Skeletal muscle cell (primary cell): ENCODE results near the gene FBF1.
"Not testable (repeated sequence)": the region's sequence is repeated elsewhere in the genome, so short reads cannot be mapped to it uniquely, and the experiment has no call there.

Experiments used
- DNase-seq: peaks from one replicate; pipeline ENCODE4 v3.0.0-alpha.2; 2010; ENCODE audit warnings: low read depth
- H3K4me3 ChIP-seq: 2 replicates; pipeline ENCODE4 v1.5.1; 2011; ENCODE audit warnings: low read depth, mild to moderate bottlenecking, control low read depth, low read length, moderate library complexity

FBF1 gene

DNA sequence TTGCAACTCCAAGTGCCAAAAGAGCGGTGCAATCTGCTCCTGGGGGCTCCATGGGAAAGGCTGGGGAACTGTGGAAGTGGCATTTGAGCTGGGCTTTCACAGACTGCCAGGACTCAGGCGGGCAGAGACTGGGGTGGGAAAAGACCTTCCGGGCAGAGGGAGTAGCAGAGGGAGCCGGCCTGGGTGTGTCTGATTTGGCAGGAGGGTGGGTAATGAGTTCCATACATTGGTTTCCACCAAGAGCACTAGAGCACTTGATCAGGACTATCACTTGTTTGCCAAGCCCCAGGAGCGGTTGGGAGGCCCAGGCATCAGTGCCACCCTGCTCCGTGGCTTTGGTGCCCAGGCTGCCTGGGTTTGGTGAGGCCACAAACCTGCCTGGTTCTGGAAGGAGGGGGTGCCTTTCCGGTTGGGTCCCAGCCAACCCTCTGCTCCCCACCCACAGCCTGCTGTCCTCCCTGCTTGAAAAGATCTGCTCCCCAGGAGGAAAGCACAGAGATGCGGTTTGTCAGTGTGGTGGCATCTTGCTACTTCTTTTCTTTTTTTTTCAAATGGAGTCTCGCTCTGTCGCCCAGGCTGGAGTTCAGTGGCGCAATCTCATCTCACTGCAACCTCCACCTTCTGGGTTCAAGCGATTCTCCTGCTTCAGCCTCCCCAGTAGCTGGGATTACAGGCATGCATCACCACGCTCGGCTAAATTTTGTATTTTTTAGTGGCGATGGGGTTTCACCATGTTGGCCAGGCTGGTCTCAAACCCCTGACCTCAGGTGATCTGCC is 59.0 kb downstream of the FBF1 start:
- H3K4me3 ChIP-seq, result no peak overlapping the region
- no peak for DNase-seq

DNA sequence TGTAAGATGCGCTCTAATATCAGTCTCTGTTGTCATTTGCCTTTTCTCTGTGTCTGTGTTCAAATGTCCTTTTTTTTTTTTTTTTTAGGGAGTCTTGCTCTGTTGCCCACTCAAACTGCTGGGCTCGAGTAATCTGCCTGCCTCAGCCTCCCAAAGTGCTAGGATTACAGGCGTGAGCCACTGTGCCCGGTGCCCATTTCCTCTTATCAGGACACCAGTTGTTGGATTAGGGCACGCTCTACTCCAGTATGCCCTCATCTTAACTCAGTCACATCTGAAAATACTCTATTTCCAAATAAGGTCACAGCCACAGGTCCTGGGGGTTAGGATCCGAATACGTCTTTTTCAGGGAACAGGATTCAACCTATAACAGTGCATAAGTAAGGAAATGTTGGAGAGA is 60.6 kb downstream of the FBF1 start:
- no peak for DNase-seq
- H3K4me3 ChIP-seq, result no peak overlapping the region

DNA sequence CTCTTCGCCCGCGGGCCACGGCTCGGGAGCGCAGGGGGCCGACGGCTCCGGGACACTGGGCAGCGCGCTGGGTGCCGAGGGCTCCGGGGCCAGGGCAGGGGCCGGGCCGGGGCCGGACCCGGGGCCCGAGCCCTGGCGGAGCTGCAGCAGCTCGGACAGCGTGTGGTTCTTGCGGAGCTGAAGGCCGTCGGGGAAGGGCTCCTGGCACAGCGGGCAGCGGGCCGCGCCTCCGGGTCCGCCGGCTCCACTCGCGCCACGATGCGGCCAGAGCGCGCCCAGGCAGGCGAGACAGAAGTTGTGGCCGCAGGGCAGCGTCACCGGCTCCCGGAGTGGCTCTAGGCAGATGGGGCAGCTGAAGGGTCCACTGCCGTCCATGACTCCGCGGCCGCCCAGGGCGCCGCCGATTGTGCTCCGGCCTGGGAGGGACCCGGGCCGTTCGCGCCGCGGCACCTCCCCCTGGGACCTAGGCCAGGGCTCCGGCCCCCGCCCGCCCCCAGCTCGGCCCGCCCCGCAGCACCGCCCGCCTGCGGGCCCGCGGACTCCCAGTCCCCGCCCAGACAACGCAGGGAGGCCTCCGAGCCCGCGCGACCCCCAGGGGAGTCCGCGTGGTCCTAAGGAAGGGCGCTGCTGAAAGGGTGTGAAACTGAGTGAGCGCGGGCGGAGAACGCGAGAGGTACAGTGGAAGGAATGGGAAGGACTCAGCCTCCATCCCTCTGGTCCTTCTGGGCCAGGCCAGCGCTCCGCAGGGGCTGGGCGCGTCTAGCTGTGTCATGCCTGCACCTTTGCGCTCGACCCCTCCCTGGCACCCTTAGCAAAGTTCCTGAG is 62.5 kb downstream of the FBF1 start, which contains the start of gene TRIM47:
Gene TRIM47 (minus strand): TSS at position 408 of the 825 bp plus-strand sequence. CDS start 33 bp downstream, at position 375.
- DNase-seq, result no peak

DNA sequence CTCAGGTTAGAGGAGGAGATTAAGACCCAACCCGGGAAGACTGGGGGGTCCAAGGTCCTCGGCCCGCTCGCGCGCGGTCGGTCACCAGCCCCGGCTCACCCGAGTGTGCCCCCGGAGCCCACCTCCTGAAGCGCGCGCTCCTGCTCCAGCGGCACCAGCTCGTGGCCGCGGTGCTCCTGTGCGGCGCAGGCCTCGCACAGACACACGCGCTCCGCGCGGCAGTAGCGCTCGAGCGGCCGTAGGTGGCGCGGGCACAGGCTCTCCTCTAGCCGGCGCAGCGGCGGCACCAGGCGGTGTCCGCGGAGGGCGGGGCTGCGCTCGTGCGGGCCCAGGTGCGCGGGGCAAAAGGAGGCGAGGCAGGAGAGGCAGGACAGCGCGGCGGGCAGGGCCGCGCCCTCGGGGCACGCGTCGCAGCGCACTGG is 63.1 kb downstream of the FBF1 start:
- DNase-seq, result no peak

More for the DNA sequence above, 62.5 kb downstream of the FBF1 start, which contains the start of gene TRIM47:
- peak within 1 kb of the TSS; percentile 54 for H3K4me3 ChIP-seq

DNA sequence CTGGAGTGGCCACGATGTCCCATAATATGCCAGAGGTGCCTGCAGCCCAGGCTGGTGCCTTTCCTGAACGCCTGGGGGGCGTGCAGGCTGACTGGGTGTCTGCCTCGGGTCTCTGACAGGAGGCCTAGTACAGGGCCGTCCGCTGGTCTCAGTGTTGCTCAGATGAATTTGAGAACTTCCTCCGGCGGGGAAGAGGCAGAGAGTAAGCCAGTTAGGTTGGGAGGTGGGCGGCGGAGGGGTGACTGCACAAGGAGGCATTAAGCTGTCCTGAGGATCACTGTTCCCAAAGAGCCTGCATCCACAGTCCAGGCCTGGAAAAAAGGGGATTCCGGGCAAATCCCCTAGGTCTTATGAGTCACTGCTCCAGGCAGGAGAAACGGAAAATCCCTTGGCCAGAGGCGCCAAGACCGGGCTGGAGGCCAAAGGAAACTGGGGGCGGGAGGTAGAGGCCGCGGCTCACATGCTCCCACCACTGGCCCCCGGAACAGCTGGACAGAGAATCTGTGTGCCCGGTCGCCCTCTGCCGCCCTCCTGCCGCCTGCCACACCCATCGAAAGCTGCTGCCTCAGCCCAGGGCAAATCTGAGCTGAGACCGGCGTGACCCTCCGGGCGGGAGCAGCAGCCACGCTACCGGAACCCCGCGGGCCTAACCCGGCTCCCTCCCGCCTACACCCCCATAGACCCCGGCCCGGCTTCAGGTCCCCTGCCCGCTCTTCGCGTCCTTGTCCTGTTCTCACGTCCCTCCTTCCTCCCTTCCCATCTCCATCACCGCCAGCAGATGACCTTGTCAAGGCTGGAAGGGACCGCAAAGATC is 63.7 kb downstream of the FBF1 start:
- H3K4me3 ChIP-seq, result peak overlapping the region; percentile 54
- peak; percentile 83 for DNase-seq

More for the DNA sequence above, 63.1 kb downstream of the FBF1 start:
- peak overlapping the region; percentile 54 for H3K4me3 ChIP-seq

DNA sequence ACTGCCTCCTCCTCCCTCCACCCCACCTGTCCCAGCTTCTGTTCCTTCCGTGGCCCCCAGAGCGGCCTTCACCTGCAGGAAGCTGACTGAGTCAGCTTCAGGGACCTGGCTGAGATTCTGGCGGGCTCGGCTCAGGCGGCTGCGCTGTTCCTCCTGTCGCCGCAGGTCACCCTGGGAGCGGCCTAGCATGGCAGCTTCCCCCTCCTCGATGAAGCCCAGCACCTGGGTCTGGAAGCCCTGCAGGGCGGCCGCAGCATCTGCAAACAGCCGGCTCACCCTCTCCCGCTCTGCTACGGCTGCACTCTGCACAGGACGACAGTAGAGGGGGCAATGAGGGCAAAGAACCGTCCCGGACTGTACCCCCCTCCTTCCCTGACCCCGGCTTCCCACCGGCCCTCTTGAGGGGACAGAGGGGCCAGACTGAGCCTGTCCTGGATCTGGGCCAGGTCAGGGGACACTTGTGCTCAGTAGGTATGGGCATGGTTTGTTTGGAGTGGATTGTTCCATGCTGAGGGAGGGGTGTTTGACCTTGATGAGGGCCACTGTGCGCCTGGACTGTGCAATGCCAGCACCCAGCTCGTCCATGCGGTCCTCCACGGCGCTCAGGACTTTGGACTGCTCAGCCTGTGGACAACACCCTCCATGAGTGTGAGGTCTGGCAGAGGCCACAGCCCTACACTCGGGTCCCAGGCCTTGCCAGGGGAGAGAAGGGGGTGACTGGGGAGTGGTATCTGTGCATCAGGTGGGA is 64.5 kb downstream of the FBF1 start:
- no peak for DNase-seq
- peak overlapping the region; percentile 54 for H3K4me3 ChIP-seq

DNA sequence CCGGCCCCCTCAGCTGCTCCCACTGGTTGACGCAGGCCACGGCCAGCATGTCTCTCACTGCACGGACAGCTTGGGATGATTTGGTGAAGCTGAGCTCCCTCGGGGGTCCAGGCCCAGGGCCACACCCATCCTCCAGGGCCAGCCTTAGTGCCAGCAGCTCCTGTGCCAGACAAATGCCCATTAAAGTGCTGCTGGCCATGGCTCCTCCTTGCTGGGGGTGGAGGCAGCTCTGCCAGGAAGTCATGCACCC is 65.0 kb downstream of the FBF1 start:
- no peak for DNase-seq
- no peak overlapping the region for H3K4me3 ChIP-seq

DNA sequence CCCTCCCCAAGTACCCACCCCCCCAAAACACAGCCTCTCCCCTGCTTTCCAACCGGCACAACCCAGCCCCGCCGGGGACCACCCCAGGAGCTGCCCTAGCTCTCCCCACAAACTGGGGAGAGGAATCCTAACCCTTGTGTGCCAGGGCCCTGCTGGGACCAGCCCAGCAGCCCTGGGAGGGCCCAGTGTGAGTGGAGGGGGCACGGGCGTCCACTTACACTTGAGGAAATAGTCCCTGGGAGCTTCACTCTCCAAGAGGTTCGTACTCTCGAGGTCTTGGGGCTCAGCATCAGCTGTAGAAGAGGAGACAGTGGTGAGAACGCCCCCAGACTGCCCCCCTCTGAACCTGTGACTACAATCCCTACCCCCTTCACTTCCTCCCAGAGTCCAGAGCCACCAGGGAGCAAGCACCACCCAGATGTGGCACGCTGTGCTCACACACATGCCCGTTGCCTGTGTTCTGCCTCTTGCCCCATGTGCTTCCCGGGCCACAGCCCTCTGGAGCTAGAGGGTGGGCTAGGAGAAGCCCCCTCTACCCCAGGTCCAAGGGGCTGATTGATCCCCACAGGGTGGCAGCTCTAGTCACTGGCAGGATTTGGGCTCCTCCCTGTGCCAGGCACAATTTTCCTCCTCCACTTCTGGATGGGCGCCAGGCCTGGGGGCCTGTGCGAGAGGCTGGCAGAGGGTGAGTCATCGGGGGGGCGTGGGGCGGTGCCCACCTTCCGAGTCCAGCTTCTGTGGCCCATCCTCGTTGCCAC is 65.5 kb downstream of the FBF1 start:
- no peak for DNase-seq
- no peak overlapping the region for H3K4me3 ChIP-seq

DNA sequence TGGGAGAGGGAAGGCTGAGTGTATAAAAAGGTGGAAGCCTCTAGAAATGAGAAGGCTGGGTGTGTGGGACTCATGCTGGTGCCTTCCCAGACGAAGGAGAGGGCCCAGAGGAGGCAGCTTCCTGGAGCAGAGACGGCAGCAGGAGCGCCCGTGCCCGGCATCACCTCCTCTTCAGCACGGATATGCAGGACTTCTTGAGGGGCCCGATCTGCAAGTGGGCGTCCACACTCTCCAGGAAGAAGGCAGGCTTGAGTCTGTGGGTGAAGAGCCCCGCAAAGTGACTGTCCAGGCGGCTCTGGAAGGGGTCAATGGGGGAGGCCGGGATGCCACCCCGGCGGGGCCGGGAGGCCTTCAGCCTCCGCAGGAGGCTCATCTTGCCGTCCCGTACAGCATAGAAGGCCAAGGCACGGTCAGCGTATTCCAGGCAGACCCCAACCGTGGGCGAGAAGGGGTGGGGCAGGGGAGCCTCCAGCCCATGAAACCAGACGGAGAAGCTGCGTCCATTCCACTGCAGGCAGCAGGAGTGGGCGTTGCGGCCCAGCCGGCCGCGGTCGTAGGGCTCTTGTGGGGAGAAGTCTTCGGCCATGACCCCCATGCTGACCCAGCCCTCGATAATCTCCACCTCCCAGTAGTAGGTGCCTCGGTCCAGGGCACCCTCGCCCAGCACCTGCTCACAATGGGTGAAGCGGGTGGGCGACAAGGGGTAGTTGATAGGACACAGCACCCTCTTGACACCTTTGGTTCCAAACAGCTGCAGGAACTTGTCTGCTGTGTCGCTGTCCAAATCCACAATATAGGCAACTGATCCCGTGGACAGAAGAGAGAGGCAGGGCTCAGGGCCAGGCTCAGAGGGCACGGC is 66.3 kb downstream of the FBF1 start:
- no peak overlapping the region for H3K4me3 ChIP-seq
- no peak for DNase-seq

DNA sequence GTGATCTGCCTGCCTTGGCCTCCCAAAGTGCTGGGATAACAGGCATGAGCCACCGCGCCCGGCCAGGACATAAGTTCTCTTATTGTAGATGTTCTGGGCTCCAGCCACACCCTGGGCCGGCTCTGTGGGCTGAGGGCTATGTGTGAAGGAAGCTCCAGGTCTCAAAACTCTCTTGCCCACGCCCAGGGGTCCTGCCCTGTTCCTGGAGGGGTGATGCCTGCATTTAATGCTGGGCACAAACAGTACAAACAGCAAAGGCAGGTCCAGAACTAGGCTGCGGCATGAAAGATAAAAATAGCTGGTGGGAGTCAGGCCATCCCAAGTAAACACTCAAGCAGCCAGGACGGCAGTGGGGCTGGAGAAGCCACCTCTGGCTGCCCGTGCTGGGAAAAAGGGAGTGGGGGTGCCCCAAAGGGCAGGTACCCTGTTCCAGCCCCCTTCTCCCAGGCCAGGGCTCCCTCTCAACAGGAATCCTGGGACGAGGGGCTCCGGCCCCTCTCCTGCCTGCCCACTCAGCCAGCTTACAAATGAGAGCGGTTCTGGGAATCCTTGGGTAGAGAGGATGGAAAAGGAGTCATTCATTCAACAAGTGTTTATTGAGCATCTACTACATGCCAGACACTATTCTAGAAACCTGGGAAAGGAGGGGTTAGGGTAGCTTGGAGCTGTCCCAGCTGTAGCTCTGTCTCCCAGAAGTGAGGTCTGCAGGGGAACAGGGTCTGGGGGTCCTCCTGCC is 67.1 kb downstream of the FBF1 start:
- H3K4me3 ChIP-seq, result no peak overlapping the region
- no peak for DNase-seq

DNA sequence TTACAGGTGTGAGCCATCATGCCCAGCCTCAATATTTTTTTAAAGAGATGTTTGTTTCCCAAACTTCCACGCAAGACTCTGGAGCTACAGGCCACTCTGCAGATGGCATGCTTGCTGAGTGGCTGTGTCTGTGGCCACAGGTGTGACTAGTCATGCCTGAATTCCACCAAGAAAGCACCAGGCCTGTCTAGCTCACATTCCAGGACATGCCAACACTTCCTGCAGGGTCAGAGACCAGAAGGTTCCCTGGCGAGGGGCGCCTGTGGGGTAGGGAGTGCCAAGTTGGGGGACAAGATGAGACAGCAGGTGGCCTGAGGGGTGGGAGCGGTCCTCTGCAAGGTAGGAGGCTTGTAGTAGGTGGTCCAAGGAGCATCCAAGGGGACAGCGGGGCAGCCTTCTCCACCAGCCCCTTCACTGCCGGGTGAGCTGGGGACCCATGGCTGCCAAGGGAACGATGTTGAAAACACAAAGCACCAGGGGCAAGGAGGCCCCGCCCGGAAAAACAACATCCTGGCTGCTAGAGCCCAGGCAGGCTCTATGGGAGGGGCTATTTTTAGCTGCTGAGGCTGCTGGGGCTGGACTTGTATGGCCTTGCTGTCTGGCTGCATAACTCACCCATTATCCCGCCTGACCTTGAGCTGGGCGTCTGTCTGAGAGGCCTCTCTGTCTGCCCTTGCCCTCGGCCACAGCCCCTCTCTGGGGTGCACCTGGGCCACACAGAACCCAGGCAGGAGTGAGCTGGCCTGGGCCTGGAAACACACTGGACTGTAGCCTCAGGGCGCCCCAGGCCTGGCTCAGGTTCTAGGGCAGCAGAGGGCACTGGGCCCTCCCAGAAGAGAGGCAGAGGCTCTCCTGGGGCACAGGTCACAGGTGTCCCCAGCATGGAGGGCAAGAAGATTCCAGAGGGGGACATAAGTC is 68.1 kb downstream of the FBF1 start:
- H3K4me3 ChIP-seq, result no peak overlapping the region
- DNase-seq, result no peak

DNA sequence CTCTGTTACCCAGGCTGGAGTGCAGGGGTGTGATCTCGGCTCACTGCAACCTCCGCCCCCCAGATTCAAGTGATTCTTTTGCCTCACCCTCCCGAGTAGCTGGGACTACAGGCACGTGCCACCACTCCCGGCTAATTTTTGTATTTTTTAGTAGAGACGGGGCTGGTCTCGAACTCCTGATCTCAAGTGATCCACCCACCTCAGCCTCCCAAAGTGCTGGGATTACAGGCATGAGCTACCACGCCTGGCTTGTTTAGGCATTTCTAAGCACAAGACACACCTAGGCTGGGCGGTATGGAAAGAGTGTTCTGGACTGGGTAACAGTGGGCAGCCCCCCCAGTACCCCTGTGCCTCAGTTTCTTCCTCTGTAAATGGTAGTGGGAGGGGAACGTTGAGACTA is 70.6 kb downstream of the FBF1 start:
- not testable (repeated sequence) for H3K4me3 ChIP-seq, DNase-seq

DNA sequence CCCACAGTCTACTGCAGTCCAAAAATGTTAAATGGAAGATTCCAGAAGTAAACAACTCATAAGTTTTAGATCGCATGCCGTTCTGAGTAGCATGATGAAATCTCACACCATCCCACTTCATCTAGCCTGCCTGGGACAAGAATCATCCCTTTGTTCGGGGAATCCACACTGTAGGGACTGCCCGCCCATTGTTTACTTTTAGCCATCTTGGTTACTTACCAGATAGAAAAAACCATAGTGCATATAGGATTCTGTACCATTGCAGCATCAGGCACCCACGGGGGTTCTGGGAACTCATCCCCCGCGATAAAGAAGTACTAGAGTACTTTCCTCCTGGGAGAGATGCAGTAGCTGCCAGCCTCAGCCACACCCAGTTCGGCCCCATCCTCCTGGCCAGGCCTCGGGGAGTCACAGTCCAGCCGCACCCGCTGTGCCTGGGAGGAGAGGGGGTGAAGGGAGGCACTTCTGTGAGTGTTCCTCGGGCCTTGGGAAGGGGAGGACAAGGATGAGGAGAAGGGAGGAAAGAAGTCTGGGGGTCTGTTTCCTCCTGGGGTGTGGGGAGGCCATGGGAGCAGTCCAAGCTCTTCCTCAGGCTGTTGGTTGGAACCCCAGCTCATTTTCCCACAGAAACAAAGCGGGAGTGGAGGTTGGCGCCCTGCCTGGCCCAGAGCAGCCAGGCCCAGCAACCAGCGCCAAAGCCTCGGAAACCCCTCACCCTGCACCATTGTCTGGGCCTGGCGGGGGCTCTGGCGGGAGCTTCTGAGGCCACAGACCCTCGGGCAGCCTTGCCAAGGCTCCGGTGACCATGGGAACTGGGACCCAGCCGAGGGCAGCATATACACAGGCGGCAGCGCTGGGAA is 71.3 kb downstream of the FBF1 start:
- DNase-seq, result no peak
- no peak overlapping the region for H3K4me3 ChIP-seq

DNA sequence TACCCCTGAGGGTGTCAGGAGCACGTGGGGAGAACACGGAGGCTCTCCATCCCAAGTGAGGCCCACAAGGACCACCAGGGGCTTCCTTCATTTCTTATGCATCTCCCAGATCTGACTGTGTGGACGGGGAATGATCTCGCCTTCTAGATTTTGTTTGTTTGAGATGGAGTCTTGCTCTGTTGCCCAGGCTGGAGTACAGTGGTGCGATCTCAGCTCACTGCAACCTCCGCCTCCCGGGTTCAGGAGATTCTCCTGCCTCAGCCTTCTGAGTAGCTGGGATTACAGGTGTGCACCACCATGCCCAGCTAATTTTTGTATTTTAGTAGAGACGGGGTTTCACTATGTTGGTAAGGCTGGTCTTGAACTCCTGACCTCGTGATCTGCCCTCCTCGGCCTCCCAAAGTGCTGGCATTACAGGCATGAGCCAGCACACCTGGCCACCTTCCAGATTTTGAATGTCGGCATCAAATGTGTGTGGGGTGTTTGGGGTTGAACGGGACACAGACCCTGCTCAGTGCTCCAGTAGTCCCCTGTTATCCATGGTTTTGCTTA is 72.0 kb downstream of the FBF1 start:
- H3K4me3 ChIP-seq, DNase-seq: not testable (repeated sequence)
